Tibial nerve (tissue), 4 donors: Measurements from ENCODE around the gene NUDT17.

Experiments used
- CTCF ChIP-seq, 5 experiments: fragments of 200-600 bp in 3 of 5; fragments of 450-650 bp in 2 of 5; sonication (generic) in 3 of 5; IDR thresholded peaks; one replicate each; pipeline ENCODE4 v1.5.1; 2016 to 2019; ENCODE audit warnings: antibody characterized with exemption in 5 of 5, mild to moderate bottlenecking in 3 of 5, moderate library complexity in 2 of 5
- EP300 ChIP-seq, 2 donors: sonication (generic); formaldehyde crosslinking; IDR thresholded peaks; one replicate each; pipeline ENCODE4 v1.6.1; 2017; ENCODE audit warnings: antibody characterized with exemption in 2 of 2, mild to moderate bottlenecking in 1 of 2
- POLR2A ChIP-seq, 2 donors: fragments of 450-650 bp; IDR thresholded peaks; one replicate each; pipeline ENCODE4 v1.6.1; 2017; ENCODE audit warnings: antibody characterized with exemption in 2 of 2, mild to moderate bottlenecking in 2 of 2, moderate library complexity in 2 of 2

GRCh38 chr1:145843031-145843430 lies 2.4 kb upstream of the NUDT17 start:
- TF ChIP-seq CTCF (IDR thresholded peaks at IDR 0.05) = no peak
- no peak for TF ChIP-seq POLR2A (IDR thresholded peaks at IDR 0.05)
- TF ChIP-seq EP300 (IDR thresholded peaks at IDR 0.05) = no peak
